OCI-LY1 (cell line): ENCODE data around the gene DCDC1.

Experiments
- CTCF ChIP-seq: fragments of 200-600 bp; sonication (generic), shearing (Covaris generic); IDR thresholded peaks from 2 replicates; pipeline ENCODE4 v1.5.1; 2017; ENCODE audit warnings: mild to moderate bottlenecking, antibody characterized with exemption, low read length, moderate library complexity, mixed read lengths
- EZH2 ChIP-seq: fragments of 200-600 bp; sonication (generic), shearing (Covaris generic); IDR thresholded peaks from 2 replicates; pipeline ENCODE4 v1.8.0; 2017; ENCODE audit warnings: borderline replicate concordance, mixed run types, mild to moderate bottlenecking, antibody characterized with exemption, low read length, moderate library complexity, mixed read lengths

- no peak for TF ChIP-seq CTCF
- no peak for TF ChIP-seq EZH2
Measured at GRCh38 chr11:31118566-31118965, 251.0 kb downstream of the DCDC1 start.
